Mesodermal cell (in vitro differentiated cells): ENCODE results near the gene ZNF850. TPM values are rescaled to one million over a fixed set of nuclear protein-coding genes. Genes with fewer than 3 reads are reported as not detected.
A peak's percentile ranks its signal among the peaks of the same experiment; 100 is the strongest.
"Not testable (repeated sequence)": the region's sequence is repeated elsewhere in the genome, so short reads cannot be mapped to it uniquely, and the experiment has no call there.

Experiments
- H3K27ac ChIP-seq: 2 replicates; pipeline ENCODE4 v1.7.0; 2013; ENCODE audit warnings: mild to moderate bottlenecking, low read depth, low read length, moderate library complexity; ENCODE audit not compliant: severe bottlenecking
- H3K36me3 ChIP-seq: 2 replicates; pipeline ENCODE4 v1.7.1; 2013; ENCODE audit warnings: mild to moderate bottlenecking, low read length, moderate library complexity; ENCODE audit not compliant: control insufficient read depth, insufficient read depth
- H3K4me1 ChIP-seq: one replicate; pipeline ENCODE4 v1.7.1; 2013; ENCODE audit warnings: mild to moderate bottlenecking, low read length; ENCODE audit not compliant: insufficient read depth, control insufficient read depth, poor library complexity, severe bottlenecking
- H3K4me3 ChIP-seq: 2 replicates; pipeline ENCODE4 v1.7.0; 2013; ENCODE audit warnings: low read length, control low read depth, mild to moderate bottlenecking; ENCODE audit not compliant: insufficient read depth, poor library complexity, severe bottlenecking; ENCODE audit errors: extremely low read depth
- H3K9me3 ChIP-seq: 2 replicates; pipeline ENCODE4 v1.7.1; 2013; ENCODE audit warnings: mild to moderate bottlenecking, low read length, moderate library complexity; ENCODE audit not compliant: control insufficient read depth
- WGBS, 2 experiments: methylation state at CpG; one replicate each; pipeline ENCODE4 v1.1.5; 2013; ENCODE audit warnings: missing lambda C conversion rate in 2 of 2; ENCODE audit not compliant: insufficient coverage in 2 of 2; 5-methylcytosine and 5-hydroxymethylcytosine counted together
- polyA plus RNA-seq, 2 experiments: library from polyadenylated mRNA; stranded (reverse); fragments of 50-300 nt; gene quantifications; one replicate each; pipeline ENCODE4 v1.2.3, GENCODE V29; 2013

ZNF850 gene
- polyA plus RNA-seq (2013, experiment 1 of 2): 2.1 TPM
- polyA plus RNA-seq (2013, experiment 2 of 2): 2.2 TPM

DNA sequence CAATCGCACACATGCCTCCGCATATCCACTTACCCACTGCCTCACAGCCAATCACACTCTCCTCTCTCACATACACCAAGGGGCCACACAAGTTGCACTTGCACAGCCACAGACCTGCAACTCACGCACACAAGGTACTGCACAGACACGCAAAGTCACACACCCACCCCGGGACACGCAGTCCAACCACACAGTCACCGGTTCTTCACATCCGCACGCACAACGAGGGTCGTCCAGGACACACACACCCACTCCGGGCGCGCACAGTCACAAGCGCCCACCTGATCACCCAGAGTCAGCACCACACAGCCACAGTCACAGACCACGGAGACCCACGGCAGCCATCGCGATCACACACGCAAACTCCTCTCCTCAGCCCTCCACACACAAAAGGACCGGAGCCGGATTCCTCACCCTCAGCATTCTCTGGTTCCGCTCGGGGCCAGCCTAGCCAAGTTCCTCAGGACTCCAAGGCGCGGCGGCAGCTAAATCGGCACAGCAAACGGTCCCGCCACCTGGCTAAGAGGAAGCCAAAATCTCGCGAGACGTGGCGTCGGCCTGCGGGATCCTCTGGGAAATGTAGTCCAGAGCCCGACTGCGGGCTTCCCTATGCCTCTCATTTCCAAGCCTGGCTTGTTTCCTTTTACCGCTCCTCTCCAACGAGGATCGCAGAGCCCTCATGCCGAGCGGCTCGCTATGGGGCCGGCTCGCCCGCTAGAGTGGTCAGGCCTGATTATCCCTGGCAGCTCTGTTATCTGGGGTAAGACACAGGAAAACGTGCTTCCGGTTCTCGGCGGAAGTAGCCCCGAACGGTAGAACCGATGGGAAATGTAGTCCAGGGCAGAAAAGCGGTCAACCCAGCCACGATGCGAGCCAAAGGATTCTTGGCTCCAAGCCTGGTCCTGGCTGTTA is at the start of gene ZNF850:
ZNF850 (minus strand) TSS at position 497 of the 912 bp plus-strand sequence. CDS start 10,201 bp downstream, outside the sequence.
- peak within 1 kb of the TSS; percentile 80 for H3K27ac ChIP-seq
- H3K9me3 ChIP-seq: peaks cover 57% of the 10 kb centered on the region
- H3K36me3 ChIP-seq: peaks cover 17% of the 10 kb centered on the region
- peak within 1 kb of the TSS; percentile 76 for H3K4me3 ChIP-seq
- WGBS, 2 experiments: 1 to 2% methylated on average over 26 to 45 of the region's 57 CpGs
- no peaks in the 10 kb centered on the region for H3K4me1 ChIP-seq

DNA sequence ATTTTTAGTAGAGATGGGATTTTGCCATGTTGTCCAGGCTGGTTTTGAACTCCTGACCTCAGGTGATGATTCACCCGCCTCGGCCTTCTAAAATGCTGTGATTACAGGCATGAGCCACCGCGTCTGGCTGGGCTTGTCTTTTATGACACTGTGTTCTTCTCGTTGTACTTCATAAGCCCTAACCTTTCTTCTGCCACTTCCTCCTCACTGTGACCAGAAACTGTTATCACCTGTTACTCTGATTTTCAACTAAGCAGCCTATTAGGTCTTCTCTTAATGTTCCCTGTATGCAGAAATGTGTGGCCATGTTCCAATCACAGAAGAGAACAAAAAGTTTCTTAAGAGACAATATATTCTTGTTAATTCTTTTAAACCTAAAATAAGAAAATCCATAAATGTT is 49.2 kb upstream of the ZNF850 start:
- peaks cover 70% of the 10 kb centered on the region for H3K36me3 ChIP-seq
- H3K27ac ChIP-seq: no peak overlapping the region
- H3K9me3 ChIP-seq: peaks cover 78% of the 10 kb centered on the region
- WGBS, 2 experiments: 93 to 97% methylated on average over 5 of the region's 5 CpGs
- H3K4me3 ChIP-seq: no peak overlapping the region
- no peaks in the 10 kb centered on the region for H3K4me1 ChIP-seq

DNA sequence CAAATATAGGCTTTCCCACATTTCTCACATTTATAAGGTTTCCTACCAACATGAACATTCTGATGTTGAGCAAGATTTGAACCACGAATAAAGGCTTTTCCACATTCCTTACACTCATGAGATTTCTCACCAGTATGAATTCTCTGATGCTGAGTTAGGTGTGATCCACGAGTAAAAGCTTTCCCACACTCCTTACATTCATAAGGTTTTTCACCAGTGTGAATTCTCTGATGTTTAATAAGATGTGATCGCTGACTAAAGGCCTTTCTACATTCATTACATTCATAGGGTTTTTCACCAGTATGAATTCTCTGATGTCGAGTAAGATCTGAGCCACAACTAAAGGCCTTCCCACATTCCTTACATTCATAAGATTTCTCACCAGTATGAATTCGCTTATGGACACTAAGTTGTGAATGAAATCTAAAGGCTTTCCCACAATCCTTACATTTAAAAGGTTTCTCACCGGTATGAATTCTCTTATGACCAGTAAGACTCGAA is 46.6 kb upstream of the ZNF850 start:
- WGBS, 2 experiments: 93 to 94% methylated on average over 3 of the region's 7 CpGs
- H3K4me3 ChIP-seq: no peak overlapping the region

DNA sequence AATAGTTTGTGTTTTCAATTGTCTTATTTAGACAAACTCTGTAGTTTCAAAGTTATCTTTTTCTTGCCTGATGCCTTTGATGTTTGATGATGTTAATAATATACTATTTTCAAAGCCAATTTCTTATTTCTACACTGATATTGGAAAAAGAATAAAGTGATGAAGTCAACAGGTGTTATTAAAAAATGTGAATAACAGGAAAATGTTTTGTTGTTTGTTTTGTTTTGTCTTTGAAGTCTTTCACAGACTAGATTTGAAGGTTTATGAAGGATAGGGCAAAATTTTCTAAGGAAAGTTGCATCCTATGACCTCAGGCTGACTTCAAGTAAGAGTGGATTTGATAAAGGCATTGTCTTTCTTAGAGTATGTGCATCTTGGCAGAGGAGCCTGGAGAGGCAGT is 34.4 kb upstream of the ZNF850 start:
- Histone ChIP-seq H3K27ac (no peak overlapping the region), H3K9me3 (peaks cover 56% of the 10 kb centered on the region), H3K4me3 (no peak overlapping the region), H3K36me3 (peaks cover 3% of the 10 kb centered on the region), H3K4me1 (no peaks in the 10 kb centered on the region)

More for the DNA sequence above, 46.6 kb upstream of the ZNF850 start:
- Histone ChIP-seq H3K9me3 (peaks cover 79% of the 10 kb centered on the region), H3K36me3 (peaks cover 56% of the 10 kb centered on the region), H3K27ac (no peak overlapping the region), H3K4me1 (no peaks in the 10 kb centered on the region)

DNA sequence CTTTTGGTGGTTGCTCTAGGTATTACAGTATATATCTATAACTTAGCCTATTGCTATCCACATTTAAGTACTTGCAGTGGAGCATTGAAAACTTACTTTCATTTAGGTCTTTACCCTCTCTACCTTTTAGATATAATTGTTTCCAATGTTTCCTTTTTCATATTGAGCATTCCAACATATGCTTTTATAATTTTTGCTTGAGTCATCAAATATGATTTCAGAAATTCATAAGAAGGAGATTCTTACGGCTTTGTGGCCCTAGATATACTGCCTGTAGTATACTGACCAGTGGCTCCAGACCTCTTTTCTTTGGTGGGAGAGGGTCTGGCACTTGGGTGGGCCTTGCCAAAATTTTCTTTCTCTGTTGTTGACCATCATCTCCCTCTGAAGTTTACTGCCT is 32.8 kb upstream of the ZNF850 start:
- Histone ChIP-seq H3K4me1 (no peaks in the 10 kb centered on the region), H3K9me3 (peaks cover 46% of the 10 kb centered on the region), H3K4me3 (no peak overlapping the region), H3K27ac (no peak overlapping the region), H3K36me3 (peaks cover 3% of the 10 kb centered on the region)
- WGBS, 2 experiments: 63% methylated on average over 1 of the region's 1 CpG; no CpG with 5 or more reads in 1 of the 2 experiments

DNA sequence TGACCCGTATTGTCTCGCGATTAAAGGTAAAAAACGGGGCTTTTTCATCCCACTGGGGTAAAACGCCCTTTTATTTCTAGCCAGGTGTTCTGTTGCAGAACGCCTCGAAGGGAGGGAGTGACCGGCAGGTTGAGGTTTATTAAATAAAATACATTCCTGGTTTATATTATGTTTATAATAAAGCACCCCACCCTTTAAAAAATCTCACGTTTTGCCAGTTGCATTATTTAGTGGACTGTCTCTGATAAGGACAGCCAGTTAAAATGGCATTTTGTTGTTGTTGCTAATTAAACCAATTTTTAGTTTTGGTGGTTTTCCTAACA is 25.1 kb upstream of the ZNF850 start:
- Histone ChIP-seq H3K9me3 (peaks cover 47% of the 10 kb centered on the region), H3K27ac (peak overlapping the region; percentile 41), H3K36me3 (peaks cover 3% of the 10 kb centered on the region), H3K4me1 (no peaks in the 10 kb centered on the region), H3K4me3 (peak overlapping the region; percentile 45)
- 15 to 21% methylated on average over 4 to 5 of the region's 9 CpGs for WGBS, 2 experiments

DNA sequence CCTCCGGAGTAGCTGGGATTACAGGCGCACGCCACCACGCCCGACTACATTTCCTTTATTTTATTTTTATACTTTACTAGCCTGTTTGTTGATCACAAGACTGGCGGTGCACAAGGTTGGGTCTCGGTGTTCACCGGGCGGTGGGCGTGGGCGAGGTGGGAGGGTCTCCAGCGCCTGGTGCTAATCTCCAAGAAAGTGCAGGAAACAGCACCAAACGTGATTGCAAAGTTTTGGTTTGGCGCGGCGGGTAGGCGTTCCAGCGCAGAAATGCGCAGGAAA is 24.0 kb upstream of the ZNF850 start:
- Histone ChIP-seq H3K9me3 (peaks cover 44% of the 10 kb centered on the region), H3K4me1 (no peaks in the 10 kb centered on the region), H3K4me3 (peak overlapping the region; percentile 45), H3K27ac (no peak overlapping the region), H3K36me3 (no peaks in the 10 kb centered on the region)
- 94% methylated on average over 19 of the region's 19 CpGs for WGBS, 2 experiments

DNA sequence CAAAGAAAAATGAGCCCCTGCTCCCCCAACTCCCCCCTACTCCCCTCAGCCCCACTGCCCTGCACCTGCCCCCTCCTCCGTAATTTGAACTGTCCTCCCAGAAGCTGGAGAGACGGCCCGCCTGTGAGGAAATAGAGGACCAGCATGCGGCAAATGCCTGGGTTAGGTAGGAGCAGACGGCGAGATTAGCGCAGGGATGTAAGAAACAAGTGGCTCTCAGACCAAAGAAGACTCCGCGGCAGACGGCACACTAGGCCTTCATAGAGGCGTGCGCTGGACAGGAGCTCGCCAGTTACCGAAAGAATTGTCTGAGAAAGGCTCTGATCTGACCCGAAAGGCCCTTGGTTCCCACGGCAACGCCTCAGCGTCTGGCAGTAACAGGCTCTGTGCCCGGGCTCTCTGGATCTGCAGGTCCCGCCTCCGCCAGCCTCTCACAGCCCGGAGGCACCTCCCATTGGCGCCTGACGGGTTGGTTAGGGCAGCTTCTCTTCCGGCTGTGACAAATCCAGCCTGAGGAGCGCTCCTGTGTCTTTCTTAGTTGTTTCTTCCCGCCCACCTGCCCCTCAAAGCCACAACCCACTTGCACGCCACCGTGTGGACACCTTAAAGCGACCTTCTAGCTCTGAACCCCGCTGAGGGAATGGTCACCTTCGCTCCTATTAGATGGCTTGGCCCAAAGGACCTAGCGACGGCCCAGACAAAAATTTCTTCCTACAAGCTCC is 19.0 kb upstream of the ZNF850 start:
- not testable (repeated sequence) for H3K4me1 ChIP-seq, H3K27ac ChIP-seq, H3K36me3 ChIP-seq, H3K4me3 ChIP-seq
- peaks cover 41% of the 10 kb centered on the region for H3K9me3 ChIP-seq
- WGBS, 2 experiments: 83 to 88% methylated on average over 20 to 21 of the region's 34 CpGs

DNA sequence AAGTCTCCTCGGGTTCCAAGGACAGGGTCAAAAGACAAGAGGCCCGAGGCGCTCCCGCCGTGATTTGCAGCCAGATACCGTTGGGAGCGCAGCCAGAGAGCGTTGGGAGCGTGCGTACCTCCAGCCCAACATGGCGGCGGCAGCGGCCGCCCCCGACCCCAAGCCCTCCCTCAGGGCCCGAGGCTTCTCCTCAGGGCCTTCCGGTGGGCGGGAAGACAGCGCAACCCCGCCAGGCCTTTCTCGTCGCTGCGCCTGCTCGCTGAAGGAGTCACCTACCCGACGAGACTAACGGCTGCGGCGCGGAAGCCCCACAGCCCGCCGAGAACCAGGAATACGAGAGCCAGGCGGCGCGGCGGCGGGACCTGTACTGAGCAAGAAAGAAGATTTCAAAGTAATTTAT is 3.2 kb upstream of the ZNF850 start:
- no peaks in the 10 kb centered on the region for H3K4me1 ChIP-seq
- WGBS, 2 experiments: 95 to 96% methylated on average over 35 to 38 of the region's 38 CpGs
- no peak overlapping the region for H3K27ac ChIP-seq
- H3K9me3 ChIP-seq: peaks cover 41% of the 10 kb centered on the region
- H3K36me3 ChIP-seq: no peaks in the 10 kb centered on the region
- no peak overlapping the region for H3K4me3 ChIP-seq

DNA sequence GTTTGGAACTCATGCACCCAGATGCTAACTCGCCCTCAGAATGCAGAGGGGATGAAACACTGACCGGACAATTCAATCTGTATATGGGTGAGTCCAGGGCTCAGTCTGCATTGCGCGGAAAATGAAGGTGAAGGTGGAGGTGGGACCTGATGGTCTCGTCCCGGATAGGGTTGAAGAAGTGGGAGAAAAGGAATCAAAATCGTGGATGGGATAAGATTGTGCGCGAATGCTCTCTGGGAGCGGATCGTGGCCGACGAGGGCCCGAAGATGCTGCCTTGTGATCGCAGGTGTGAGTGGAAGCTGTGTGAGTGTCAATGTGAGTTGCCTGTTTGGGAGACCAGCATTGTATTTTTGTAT is 594 bp upstream of the ZNF850 start:
- Histone ChIP-seq H3K27ac (no peak overlapping the region), H3K4me1 (no peaks in the 10 kb centered on the region), H3K9me3 (peaks cover 53% of the 10 kb centered on the region), H3K4me3 (peak overlapping the region; percentile 76), H3K36me3 (peaks cover 12% of the 10 kb centered on the region)
- 50 to 57% methylated on average over 15 of the region's 15 CpGs for WGBS, 2 experiments
